ENCODE results near the gene MAP7D1.

Gene MAP7D1

GRCh38 chr1:36109041-36109679 is 46.8 kb upstream of the MAP7D1 start:
- H3K4me3 ChIP-seq (IDR thresholded peaks at IDR 0.05; ENCODE audit: insufficient read depth, low read depth, low read length) = no peak overlapping the region
- H3K4me2 ChIP-seq = no peak overlapping the region
- no peak overlapping the region for H3K9ac ChIP-seq
- no peak overlapping the region for H2AFZ ChIP-seq (ENCODE audit: low read depth)
- H3K27ac ChIP-seq = no peak overlapping the region
- no peaks in the 10 kb centered on the region for H3K27me3 ChIP-seq (ENCODE audit: insufficient read depth, low read depth)
- no peaks in the 10 kb centered on the region for H3K36me3 ChIP-seq (ENCODE audit: insufficient read depth)
- no peaks in the 10 kb centered on the region for H4K20me1 ChIP-seq (ENCODE audit: insufficient read depth)
- no peaks in the 10 kb centered on the region for H3K79me2 ChIP-seq (ENCODE audit: insufficient read depth, low read depth)
- TF ChIP-seq CTCF (conservative IDR thresholded peaks at IDR 0.05; ENCODE audit: low read depth, low read length) = no peak
- no peaks in the 10 kb centered on the region for H3K4me1 ChIP-seq (ENCODE audit: low read depth, poor library complexity, severe bottlenecking)

DNA sequence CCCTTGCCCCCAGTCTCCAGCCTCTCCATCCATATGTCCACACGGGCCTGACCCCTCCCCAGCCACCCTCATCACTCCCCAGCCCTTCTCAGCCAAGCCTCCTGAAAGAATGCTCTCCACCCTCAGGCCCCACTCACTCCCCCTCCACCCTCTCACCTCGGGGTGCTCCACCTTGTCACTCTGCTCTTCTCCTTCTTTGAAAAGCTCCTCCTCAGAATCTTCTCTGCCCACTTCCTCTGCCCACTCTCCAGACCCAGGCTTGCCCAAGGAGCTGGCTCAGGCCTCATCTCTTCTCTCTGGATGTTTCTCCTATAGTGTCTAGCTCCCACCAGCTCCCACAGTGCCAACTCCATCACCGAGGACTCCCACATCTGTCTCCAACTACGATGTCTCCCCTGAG is 44.8 kb upstream of the MAP7D1 start:
- Histone ChIP-seq H3K9ac (no peak overlapping the region), H3K27me3 (ENCODE audit: insufficient read depth, low read depth) (no peaks in the 10 kb centered on the region), H2AFZ (ENCODE audit: low read depth) (no peak overlapping the region), H4K20me1 (ENCODE audit: insufficient read depth) (no peaks in the 10 kb centered on the region), H3K4me2 (no peak overlapping the region), H3K4me1 (ENCODE audit: low read depth, poor library complexity, severe bottlenecking) (no peaks in the 10 kb centered on the region), H3K4me3 (IDR thresholded peaks at IDR 0.05; ENCODE audit: insufficient read depth, low read depth, low read length) (no peak overlapping the region), H3K36me3 (ENCODE audit: insufficient read depth) (no peaks in the 10 kb centered on the region), H3K27ac (no peak overlapping the region), H3K79me2 (ENCODE audit: insufficient read depth, low read depth) (no peaks in the 10 kb centered on the region)
- no peak for TF ChIP-seq CTCF (conservative IDR thresholded peaks at IDR 0.05; ENCODE audit: low read depth, low read length)

DNA sequence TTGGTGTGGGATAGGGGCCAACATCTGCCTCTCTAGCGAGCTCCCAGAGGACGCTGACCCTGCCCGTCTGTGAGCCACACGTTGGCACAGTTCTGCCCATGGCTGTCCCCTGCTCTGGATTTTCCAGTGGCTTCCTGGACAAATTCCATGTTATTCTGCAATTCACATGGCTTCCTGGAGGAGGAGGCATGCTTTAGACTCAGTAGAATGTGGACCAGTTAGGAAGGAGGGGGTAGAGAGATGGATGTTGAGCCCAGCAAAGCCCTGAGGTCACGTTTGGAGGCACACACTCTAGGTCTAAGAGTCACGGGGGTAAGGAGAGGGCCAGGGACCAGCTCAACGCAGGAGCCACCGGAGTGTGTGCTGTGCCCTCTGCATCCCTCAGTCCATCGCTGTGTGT is 43.1 kb upstream of the MAP7D1 start:
- no peak overlapping the region for H3K4me3 ChIP-seq (IDR thresholded peaks at IDR 0.05; ENCODE audit: insufficient read depth, low read depth, low read length)
- H3K36me3 ChIP-seq (ENCODE audit: insufficient read depth) = no peaks in the 10 kb centered on the region

DNA sequence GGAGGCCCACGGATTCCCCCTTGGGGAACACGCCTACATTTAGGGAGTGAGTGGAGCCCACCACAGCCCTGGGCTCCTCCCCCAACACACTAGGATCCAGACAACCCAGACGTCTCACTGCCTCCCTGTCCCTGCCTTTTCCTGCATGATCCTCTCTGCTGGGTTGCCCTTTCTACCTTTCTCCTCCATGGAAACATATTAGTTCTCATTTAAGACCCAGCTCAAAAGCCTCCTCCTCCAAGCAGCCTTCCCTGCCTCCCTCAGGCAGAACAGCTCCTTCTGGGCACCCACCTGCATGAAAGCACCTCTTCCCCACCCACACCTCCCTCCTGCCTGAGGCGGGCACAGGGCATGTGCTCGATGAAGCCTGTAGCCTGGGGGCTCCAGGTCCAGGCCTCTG is 41.6 kb upstream of the MAP7D1 start:
- Histone ChIP-seq H3K4me1 (ENCODE audit: low read depth, poor library complexity, severe bottlenecking) (no peaks in the 10 kb centered on the region), H3K79me2 (ENCODE audit: insufficient read depth, low read depth) (no peaks in the 10 kb centered on the region), H3K27ac (no peak overlapping the region), H4K20me1 (ENCODE audit: insufficient read depth) (no peaks in the 10 kb centered on the region), H2AFZ (ENCODE audit: low read depth) (no peak overlapping the region), H3K27me3 (ENCODE audit: insufficient read depth, low read depth) (no peaks in the 10 kb centered on the region), H3K4me2 (no peak overlapping the region), H3K36me3 (ENCODE audit: insufficient read depth) (no peaks in the 10 kb centered on the region), H3K4me3 (IDR thresholded peaks at IDR 0.05; ENCODE audit: insufficient read depth, low read depth, low read length) (no peak overlapping the region), H3K9ac (no peak overlapping the region)
- no peak for TF ChIP-seq CTCF (conservative IDR thresholded peaks at IDR 0.05; ENCODE audit: low read depth, low read length)

More for the DNA sequence above, 43.1 kb upstream of the MAP7D1 start:
- H3K27me3 ChIP-seq (ENCODE audit: insufficient read depth, low read depth) = no peaks in the 10 kb centered on the region
- H3K4me1 ChIP-seq (ENCODE audit: low read depth, poor library complexity, severe bottlenecking) = no peaks in the 10 kb centered on the region
- no peaks in the 10 kb centered on the region for H3K79me2 ChIP-seq (ENCODE audit: insufficient read depth, low read depth)
- TF ChIP-seq CTCF (conservative IDR thresholded peaks at IDR 0.05; ENCODE audit: low read depth, low read length) = no peak
- H2AFZ ChIP-seq (ENCODE audit: low read depth) = no peak overlapping the region
- no peak overlapping the region for H3K4me2 ChIP-seq
- H4K20me1 ChIP-seq (ENCODE audit: insufficient read depth) = no peaks in the 10 kb centered on the region
- no peak overlapping the region for H3K27ac ChIP-seq
- H3K9ac ChIP-seq = no peak overlapping the region

All from KMS-11 (cell line).